IPS-18a (cell line): ENCODE measurements around the gene ACVR2B.

Source experiments
- H3K27ac ChIP-seq: one replicate; pipeline ENCODE4 v1.5.1; 2013; ENCODE audit warnings: low read length
- H3K27me3 ChIP-seq: one replicate; pipeline ENCODE4 v1.6.1; 2013; ENCODE audit warnings: mild to moderate bottlenecking, low read length; ENCODE audit not compliant: control insufficient read depth, insufficient read depth
- H3K36me3 ChIP-seq: one replicate; pipeline ENCODE4 v1.6.1; 2013; ENCODE audit warnings: low read depth, low read length; ENCODE audit not compliant: control insufficient read depth
- H3K4me1 ChIP-seq: one replicate; pipeline ENCODE4 v1.6.1; 2013; ENCODE audit warnings: low read depth, low read length; ENCODE audit not compliant: control insufficient read depth
- H3K4me3 ChIP-seq: one replicate; pipeline ENCODE4 v1.5.1; 2013; ENCODE audit warnings: low read length
- H3K9ac ChIP-seq: one replicate; pipeline ENCODE4 v1.6.1; 2013; ENCODE audit warnings: mild to moderate bottlenecking, low read length, moderate library complexity
- H3K9me3 ChIP-seq: one replicate; pipeline ENCODE4 v1.6.1; 2013; ENCODE audit warnings: low read depth, low read length; ENCODE audit not compliant: control insufficient read depth

The ACVR2B gene

DNA sequence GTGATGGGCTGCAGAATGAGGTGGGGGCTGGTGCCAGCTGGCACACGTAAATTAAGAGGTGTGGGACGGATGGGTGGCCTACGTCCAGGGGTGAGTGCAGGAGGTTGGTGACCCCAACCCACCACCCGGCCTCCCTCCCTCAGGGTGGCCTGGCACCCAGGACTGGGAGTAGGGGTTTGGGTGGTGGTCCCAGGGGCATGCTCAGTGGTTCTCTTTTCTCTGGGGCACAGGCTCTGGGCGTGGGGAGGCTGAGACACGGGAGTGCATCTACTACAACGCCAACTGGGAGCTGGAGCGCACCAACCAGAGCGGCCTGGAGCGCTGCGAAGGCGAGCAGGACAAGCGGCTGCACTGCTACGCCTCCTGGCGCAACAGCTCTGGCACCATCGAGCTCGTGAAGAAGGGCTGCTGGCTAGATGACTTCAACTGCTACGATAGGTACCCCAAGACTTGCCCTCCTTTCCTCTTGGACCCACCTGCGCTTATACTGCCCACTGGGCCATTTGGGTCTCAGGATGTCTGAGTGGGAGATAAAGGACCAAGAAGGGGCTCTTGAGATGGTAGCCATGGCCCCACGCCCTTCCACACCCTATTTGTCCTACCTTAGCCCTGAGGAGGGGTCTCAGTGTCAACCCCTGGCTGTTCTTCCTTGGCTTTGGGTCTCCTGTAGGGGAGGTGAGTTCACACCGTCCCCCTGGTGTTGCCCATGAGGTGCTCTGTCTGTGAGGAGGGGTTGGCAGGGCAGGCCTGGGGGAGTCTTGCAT, 23.5 kb downstream of the ACVR2B start:
- Histone ChIP-seq H3K27ac (no peak overlapping the region), H3K4me1 (no peaks in the 10 kb centered on the region), H3K9me3 (no peaks in the 10 kb centered on the region), H3K4me3 (no peak overlapping the region), H3K27me3 (no peaks in the 10 kb centered on the region), H3K9ac (no peak overlapping the region), H3K36me3 (peaks cover 39% of the 10 kb centered on the region)

DNA sequence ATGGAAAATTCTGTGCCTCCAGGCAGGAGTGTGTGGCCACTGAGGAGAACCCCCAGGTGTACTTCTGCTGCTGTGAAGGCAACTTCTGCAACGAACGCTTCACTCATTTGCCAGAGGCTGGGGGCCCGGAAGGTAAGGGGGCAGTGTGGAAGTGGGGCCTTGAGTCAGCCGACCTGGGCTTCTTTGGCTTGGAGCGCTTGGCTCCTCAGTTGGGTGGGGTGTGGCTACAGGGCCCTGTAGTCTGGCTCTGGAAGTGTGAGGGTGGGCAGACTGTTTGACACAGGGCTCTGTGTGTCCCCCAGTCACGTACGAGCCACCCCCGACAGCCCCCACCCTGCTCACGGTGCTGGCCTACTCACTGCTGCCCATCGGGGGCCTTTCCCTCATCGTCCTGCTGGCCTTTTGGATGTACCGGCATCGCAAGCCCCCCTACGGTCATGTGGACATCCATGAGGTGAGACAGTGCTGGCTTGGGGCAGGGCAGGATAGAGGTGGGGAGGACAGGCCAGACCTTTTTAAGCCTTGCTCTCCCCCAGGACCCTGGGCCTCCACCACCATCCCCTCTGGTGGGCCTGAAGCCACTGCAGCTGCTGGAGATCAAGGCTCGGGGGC, 24.3 kb downstream of the ACVR2B start:
- no peak overlapping the region for H3K4me3 ChIP-seq
- H3K4me1 ChIP-seq: no peaks in the 10 kb centered on the region
- H3K36me3 ChIP-seq: peaks cover 46% of the 10 kb centered on the region
- H3K27ac ChIP-seq: no peak overlapping the region
- no peak overlapping the region for H3K9ac ChIP-seq
- no peaks in the 10 kb centered on the region for H3K27me3 ChIP-seq
- no peaks in the 10 kb centered on the region for H3K9me3 ChIP-seq

DNA sequence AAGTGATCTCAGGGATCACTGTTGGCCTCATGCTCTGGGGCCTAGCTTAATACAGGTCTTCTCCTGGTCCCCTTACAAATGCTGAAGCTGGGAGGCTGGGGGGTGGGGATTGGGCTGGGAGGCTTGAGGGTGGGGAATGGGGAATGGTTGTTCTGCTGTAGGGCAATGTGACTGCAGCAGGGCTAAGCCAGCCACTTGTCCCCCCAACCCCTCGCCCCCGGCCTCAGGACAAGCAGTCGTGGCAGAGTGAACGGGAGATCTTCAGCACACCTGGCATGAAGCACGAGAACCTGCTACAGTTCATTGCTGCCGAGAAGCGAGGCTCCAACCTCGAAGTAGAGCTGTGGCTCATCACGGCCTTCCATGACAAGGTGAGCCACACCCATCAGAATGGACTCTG, 25.2 kb downstream of the ACVR2B start:
- H3K4me3 ChIP-seq: no peak overlapping the region
- no peak overlapping the region for H3K27ac ChIP-seq
- H3K9ac ChIP-seq: no peak overlapping the region
- H3K36me3 ChIP-seq: peaks cover 54% of the 10 kb centered on the region
- H3K27me3 ChIP-seq: no peaks in the 10 kb centered on the region
- H3K9me3 ChIP-seq: no peaks in the 10 kb centered on the region
- no peaks in the 10 kb centered on the region for H3K4me1 ChIP-seq

DNA sequence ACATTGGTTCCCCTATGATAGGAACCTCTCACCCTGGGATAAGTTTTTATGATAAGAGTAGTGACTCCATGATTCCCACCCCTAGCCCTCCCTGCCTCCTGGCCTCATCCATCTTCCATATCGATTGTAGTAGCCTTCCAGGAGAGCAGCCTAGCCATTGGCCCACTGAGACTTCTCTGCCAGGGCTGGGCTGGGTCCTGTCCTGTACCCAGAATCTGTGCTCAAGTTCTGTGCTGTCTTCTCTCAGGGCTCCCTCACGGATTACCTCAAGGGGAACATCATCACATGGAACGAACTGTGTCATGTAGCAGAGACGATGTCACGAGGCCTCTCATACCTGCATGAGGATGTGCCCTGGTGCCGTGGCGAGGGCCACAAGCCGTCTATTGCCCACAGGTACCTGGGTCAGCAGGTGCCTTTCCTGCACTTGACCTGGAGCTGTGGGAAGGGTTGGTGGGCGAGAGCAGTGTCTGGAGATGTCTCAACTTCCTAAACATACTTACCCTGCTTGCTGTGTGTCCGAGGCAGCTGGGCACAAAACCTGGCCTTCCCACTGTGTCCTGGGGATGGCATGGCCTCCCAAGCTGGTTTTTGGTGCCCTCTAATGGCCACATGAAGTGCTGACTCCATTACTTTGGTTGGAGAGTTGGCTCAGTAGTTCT, 25.9 kb downstream of the ACVR2B start:
- no peaks in the 10 kb centered on the region for H3K9me3 ChIP-seq
- no peaks in the 10 kb centered on the region for H3K27me3 ChIP-seq
- H3K9ac ChIP-seq: no peak overlapping the region
- no peak overlapping the region for H3K27ac ChIP-seq
- H3K4me1 ChIP-seq: no peaks in the 10 kb centered on the region
- peaks cover 60% of the 10 kb centered on the region for H3K36me3 ChIP-seq
- H3K4me3 ChIP-seq: no peak overlapping the region

DNA sequence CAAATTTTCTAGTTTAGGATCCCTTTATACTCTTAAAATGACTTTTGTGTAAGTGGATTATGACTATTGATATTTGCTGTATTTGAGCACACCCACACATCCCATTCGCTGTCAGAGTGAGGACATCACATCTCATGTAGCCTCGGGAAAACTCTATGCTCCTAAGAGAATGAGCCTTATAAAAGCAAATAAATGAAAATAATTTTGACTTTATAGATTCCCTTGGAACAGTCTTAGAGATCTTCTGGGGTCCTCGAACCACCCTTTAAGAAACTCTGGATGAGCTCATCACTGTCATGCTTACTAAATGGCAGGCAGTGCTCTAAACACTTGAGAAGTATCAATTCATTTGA, 26.4 kb downstream of the ACVR2B start:
- no peaks in the 10 kb centered on the region for H3K9me3 ChIP-seq
- no peaks in the 10 kb centered on the region for H3K27me3 ChIP-seq
- H3K36me3 ChIP-seq: peaks cover 61% of the 10 kb centered on the region
- no peaks in the 10 kb centered on the region for H3K4me1 ChIP-seq
- H3K4me3 ChIP-seq: no peak overlapping the region
- H3K27ac ChIP-seq: no peak overlapping the region
- H3K9ac ChIP-seq: no peak overlapping the region

DNA sequence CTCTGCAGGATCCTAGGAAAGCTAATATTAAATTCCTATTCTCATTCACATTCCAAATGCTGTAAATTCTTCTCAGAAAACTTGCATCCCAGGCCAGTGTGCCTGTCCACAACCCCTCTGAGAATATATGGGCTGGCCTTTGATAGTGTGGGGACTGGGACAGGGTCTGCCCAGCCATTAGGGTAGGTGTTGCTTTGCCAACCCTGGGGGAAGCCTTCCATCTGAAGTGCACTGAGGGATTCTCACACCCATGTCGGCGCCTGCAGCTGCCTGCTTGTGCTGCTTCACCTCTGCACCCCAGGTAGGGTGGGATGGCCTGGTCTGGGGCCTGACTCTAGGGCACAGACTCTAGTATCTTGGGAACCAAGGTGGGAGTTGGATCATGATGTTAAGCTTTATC, 27.2 kb downstream of the ACVR2B start:
- Histone ChIP-seq H3K36me3 (peaks cover 64% of the 10 kb centered on the region), H3K4me1 (no peaks in the 10 kb centered on the region), H3K27me3 (no peaks in the 10 kb centered on the region), H3K27ac (no peak overlapping the region), H3K9me3 (no peaks in the 10 kb centered on the region), H3K4me3 (no peak overlapping the region), H3K9ac (no peak overlapping the region)

DNA sequence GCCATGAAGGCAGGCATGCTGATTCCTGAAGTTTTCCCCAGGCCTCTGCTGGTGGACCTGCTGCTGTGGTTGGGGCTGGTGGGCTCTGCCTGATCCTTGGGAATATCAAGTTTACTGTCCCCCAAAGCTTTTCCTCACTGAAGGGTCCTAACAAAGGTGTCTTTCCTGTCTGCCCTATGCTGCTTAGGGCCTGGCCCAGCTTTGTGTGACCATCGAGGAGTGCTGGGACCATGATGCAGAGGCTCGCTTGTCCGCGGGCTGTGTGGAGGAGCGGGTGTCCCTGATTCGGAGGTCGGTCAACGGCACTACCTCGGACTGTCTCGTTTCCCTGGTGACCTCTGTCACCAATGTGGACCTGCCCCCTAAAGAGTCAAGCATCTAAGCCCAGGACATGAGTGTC, 29.3 kb downstream of the ACVR2B start:
- H3K36me3 ChIP-seq: peaks cover 70% of the 10 kb centered on the region
- H3K27me3 ChIP-seq: no peaks in the 10 kb centered on the region
- no peak overlapping the region for H3K4me3 ChIP-seq
- no peak overlapping the region for H3K9ac ChIP-seq
- no peaks in the 10 kb centered on the region for H3K9me3 ChIP-seq
- no peaks in the 10 kb centered on the region for H3K4me1 ChIP-seq
- H3K27ac ChIP-seq: no peak overlapping the region

DNA sequence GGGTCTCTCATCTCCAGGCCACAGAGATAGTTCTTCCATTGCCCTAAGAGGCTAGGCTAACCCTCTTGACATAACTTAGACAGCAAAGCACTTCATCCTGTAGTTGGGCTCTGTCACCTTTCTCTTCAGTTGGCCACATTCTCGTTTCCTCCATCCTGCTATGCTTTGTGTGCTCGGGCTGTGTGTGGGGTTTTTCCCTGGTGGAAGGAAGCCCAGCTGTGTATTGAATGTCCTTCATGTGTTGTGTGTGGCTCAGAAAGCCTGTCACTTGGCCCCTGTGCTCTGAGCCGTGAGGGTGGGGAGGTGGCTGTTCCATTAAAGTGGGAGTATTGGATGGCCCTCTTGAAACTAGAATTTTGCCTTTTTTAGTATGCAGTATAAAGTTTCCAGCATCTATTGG, 33.6 kb downstream of the ACVR2B start:
- Histone ChIP-seq H3K27ac (no peak overlapping the region), H3K4me3 (no peak overlapping the region), H3K4me1 (no peaks in the 10 kb centered on the region), H3K9ac (no peak overlapping the region), H3K27me3 (no peaks in the 10 kb centered on the region), H3K36me3 (peaks cover 33% of the 10 kb centered on the region), H3K9me3 (no peaks in the 10 kb centered on the region)

DNA sequence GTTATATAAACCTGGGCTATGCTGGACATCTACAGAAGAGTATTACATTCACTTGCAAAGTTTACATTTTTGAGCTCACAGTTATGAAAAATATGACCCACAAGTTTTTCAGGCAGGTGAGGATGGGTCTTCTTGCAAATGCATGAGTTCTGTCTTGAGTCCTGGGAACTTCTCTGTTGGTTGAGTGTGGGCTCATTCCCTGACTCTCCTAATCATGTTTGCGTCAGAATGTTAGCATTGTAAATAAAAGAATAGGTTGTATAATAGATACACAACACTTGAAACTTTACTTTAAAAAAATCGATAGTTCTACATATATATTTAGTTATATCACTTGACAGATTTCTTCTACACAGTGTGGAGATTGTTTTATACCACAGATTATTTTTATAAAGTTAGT, 35.3 kb downstream of the ACVR2B start:
- H3K36me3 ChIP-seq: peaks cover 18% of the 10 kb centered on the region

DNA sequence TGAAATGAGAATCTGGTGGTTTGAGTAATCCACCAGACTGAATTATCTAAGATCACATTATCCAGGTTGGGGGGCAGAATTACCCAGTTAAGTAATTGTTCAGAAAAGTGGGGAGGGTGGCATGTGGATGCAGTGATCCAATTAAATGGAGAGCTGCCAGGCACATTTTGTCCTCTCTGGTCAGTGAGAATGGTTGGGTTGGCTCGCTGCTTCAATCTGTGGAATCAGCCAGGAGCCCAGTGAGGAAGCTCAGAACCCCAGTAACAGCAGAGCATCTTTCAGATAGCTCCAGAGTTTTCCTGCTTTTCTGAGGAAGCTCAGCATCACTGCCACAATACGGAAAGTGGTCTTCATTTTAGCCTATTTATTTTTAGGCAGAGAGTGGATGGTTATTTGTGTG, 36.1 kb downstream of the ACVR2B start:
- H3K4me3 ChIP-seq: no peak overlapping the region
- H3K9me3 ChIP-seq: no peaks in the 10 kb centered on the region
- H3K4me1 ChIP-seq: no peaks in the 10 kb centered on the region
- H3K27me3 ChIP-seq: no peaks in the 10 kb centered on the region
- H3K9ac ChIP-seq: no peak overlapping the region
- no peak overlapping the region for H3K27ac ChIP-seq
- H3K36me3 ChIP-seq: peaks cover 12% of the 10 kb centered on the region

More for the DNA sequence above, 35.3 kb downstream of the ACVR2B start:
- Histone ChIP-seq H3K4me1 (no peaks in the 10 kb centered on the region), H3K9ac (no peak overlapping the region), H3K27ac (no peak overlapping the region), H3K27me3 (no peaks in the 10 kb centered on the region), H3K9me3 (no peaks in the 10 kb centered on the region), H3K4me3 (no peak overlapping the region)

DNA sequence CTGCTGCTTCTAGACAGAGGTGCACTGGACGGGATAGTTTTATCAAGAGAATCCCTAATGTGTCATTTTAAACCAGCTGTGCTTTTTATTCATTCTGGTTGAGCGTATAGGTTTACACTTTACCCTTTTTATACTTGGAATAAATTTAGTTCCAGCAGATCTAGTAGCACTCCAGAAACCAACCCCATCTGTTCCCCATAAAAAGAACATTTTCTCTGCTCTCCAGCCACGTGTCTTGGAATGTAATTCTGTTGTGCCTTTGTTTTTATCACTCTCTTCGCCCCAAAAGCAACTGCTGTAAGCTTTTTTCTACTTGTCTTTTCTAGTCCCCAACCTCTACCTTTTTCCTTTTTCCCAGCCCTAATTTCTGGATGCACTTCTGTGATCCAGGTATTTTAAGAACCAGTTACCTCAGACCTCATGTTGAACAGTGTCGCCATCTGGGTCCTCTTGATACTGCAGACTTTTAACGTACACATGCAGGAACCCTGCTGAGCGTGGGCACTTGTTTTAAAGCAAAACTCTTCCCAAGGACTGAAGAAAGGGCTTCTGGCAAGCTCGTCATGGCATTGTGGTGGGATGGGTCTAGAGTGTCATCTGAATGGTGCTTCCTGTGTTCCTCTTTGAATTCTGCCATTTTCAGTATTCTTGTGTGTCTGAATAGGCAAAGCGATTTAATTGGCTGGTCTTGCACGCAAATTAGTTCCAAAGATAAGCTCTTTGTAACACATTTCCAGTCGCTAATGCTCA, 36.8 kb downstream of the ACVR2B start:
- Histone ChIP-seq H3K4me1 (no peaks in the 10 kb centered on the region), H3K4me3 (no peak overlapping the region), H3K36me3 (peaks cover 8% of the 10 kb centered on the region), H3K27me3 (no peaks in the 10 kb centered on the region), H3K9me3 (no peaks in the 10 kb centered on the region), H3K27ac (no peak overlapping the region), H3K9ac (no peak overlapping the region)
